Body of pancreas (tissue), 4 donors: ENCODE data around the gene TBCE. TPM values are rescaled to one million over a fixed set of nuclear protein-coding genes. Genes with fewer than 3 reads are reported as not detected.

Experiments
- ATAC-seq: fragments of 150-250 bp; one replicate; pipeline ENCODE4 v1.9.1; 2016
- DNase-seq, 4 donors: peaks; one replicate each; pipeline ENCODE4 v3.0.0-alpha.2; 2019
- H3K27ac ChIP-seq, 4 donors: fragments of 200-600 bp; sonication (generic); 1 replicate in 3 of 4; 2 replicates in 1 of 4; pipeline versions ENCODE4 v1.5.1 to v1.6.1; 2016 to 2019; ENCODE audit warnings: mild to moderate bottlenecking in 1 of 4, mixed read lengths in 1 of 4, moderate library complexity in 1 of 4
- H3K27me3 ChIP-seq, 2 donors: fragments of 200-600 bp; sonication (generic); one replicate each; pipeline ENCODE4 v1.6.0; 2016; ENCODE audit warnings: mild to moderate bottlenecking in 1 of 2
- H3K36me3 ChIP-seq, 2 donors: fragments of 200-600 bp; sonication (generic); replicated peaks in 1 of 2; 2 replicates each; pipeline ENCODE4 v1.5.1; 2016; ENCODE audit warnings: low read depth in 2 of 2; ENCODE audit not compliant: insufficient read depth in 1 of 2
- H3K4me1 ChIP-seq: fragments of 200-600 bp; sonication (generic); one replicate; pipeline ENCODE4 v1.6.0; 2016
- H3K4me3 ChIP-seq, 2 donors: fragments of 200-600 bp; sonication (generic); 1 replicate in 1 of 2; 2 replicates in 1 of 2; pipeline ENCODE4 v1.5.1; 2016 to 2019
- H3K9me3 ChIP-seq, 3 donors: fragments of 200-600 bp; sonication (generic); 1 replicate in 2 of 3; 2 replicates in 1 of 3; pipeline ENCODE4 v1.5.1; 2016
- CTCF ChIP-seq, 7 experiments: fragments of 450-650 bp in 4 of 7; fragments of 200-600 bp in 3 of 7; sonication (generic) in 3 of 7; IDR thresholded peaks; one replicate each; pipeline ENCODE4 v1.5.1; 2016 to 2019; ENCODE audit warnings: antibody characterized with exemption in 7 of 7
- POLR2A ChIP-seq, 3 donors: fragments of 450-650 bp; IDR thresholded peaks; one replicate each; pipeline ENCODE4 v1.6.1; 2016; ENCODE audit warnings: antibody characterized with exemption in 3 of 3, mild to moderate bottlenecking in 2 of 3
- WGBS, 2 donors: methylation state at CpG; one replicate each; pipeline ENCODE4 v1.1.5; 2017; 5-methylcytosine and 5-hydroxymethylcytosine counted together
- intact Hi-C: fragments of 100-400 bp; cut with DNase I; formaldehyde crosslinking; loops from one replicate; pipeline ENCODE4 v1.15.1; 2023
- total RNA-seq, 2 donors: library from RNA; depleted of rRNA; stranded (reverse); fragments of >200 nt; gene quantifications; one replicate each; pipeline ENCODE4 v1.1.0, GENCODE V29; 2016

The TBCE gene
- total RNA-seq, 2 donors from 2014 or later = 15.0 to 22.1 TPM

GRCh38 chr1:235426143-235426542 lies 58.9 kb downstream of the TBCE start:
- Histone ChIP-seq H3K9me3 (no peaks in the 10 kb centered on the region), H3K27ac (no peak overlapping the region), H3K4me3 (no peak overlapping the region), H3K27me3 (no peaks in the 10 kb centered on the region), H3K4me1 (no peaks in the 10 kb centered on the region), H3K36me3 (no peaks in the 10 kb centered on the region)
- intact Hi-C loops = no loop called here
- no peak for ATAC-seq
- WGBS, 2 donors = 85 to 92% methylated on average over 4 of the region's 4 CpGs
- TF ChIP-seq POLR2A (IDR thresholded peaks at IDR 0.05) (no peak), CTCF (IDR thresholded peaks at IDR 0.05) (no peak)
- no peak for DNase-seq

GRCh38 chr1:235426680-235427079 lies 59.5 kb downstream of the TBCE start:
- no peak for ATAC-seq
- H3K27me3 ChIP-seq = no peaks in the 10 kb centered on the region
- TF ChIP-seq POLR2A (IDR thresholded peaks at IDR 0.05) (no peak), CTCF (IDR thresholded peaks at IDR 0.05) (no peak)
- H3K27ac ChIP-seq = no peak overlapping the region
- H3K4me1 ChIP-seq = no peaks in the 10 kb centered on the region
- no peak for DNase-seq
- 88 to 93% methylated on average over 13 of the region's 13 CpGs for WGBS, 2 donors
- no peak overlapping the region for H3K4me3 ChIP-seq
- H3K36me3 ChIP-seq = no peaks in the 10 kb centered on the region
- H3K9me3 ChIP-seq = no peaks in the 10 kb centered on the region
- intact Hi-C loops = no loop called here

GRCh38 chr1:235427447-235427846 lies 60.2 kb downstream of the TBCE start:
- ATAC-seq (no peak), DNase-seq (no peak)
- Histone ChIP-seq H3K4me3 (no peak overlapping the region), H3K36me3 (no peaks in the 10 kb centered on the region), H3K27ac (no peak overlapping the region), H3K27me3 (no peaks in the 10 kb centered on the region), H3K4me1 (no peaks in the 10 kb centered on the region), H3K9me3 (no peaks in the 10 kb centered on the region)
- TF ChIP-seq CTCF (IDR thresholded peaks at IDR 0.05) (no peak), POLR2A (IDR thresholded peaks at IDR 0.05) (no peak)
- 76 to 78% methylated on average over 4 of the region's 4 CpGs for WGBS, 2 donors
- intact Hi-C loops = no loop called here

- Histone ChIP-seq H3K27me3 (no peaks in the 10 kb centered on the region), H3K9me3 (no peaks in the 10 kb centered on the region), H3K4me1 (no peaks in the 10 kb centered on the region), H3K36me3 (peaks cover 0 to 5% of the 10 kb centered on the region in 2 donors), H3K27ac (no peak overlapping the region), H3K4me3 (no peak overlapping the region)
- intact Hi-C loops = no loop called here
- 79% methylated on average over 5 of the region's 5 CpGs for WGBS, 2 donors
- TF ChIP-seq CTCF (IDR thresholded peaks at IDR 0.05) (no peak), POLR2A (IDR thresholded peaks at IDR 0.05) (no peak)
- ATAC-seq (no peak), DNase-seq (no peak)
These were observed 61.9 kb downstream of the TBCE start for GRCh38 chr1:235429143-235429542.

- TF ChIP-seq CTCF (IDR thresholded peaks at IDR 0.05) (no peak), POLR2A (IDR thresholded peaks at IDR 0.05) (no peak)
- Histone ChIP-seq H3K9me3 (no peaks in the 10 kb centered on the region), H3K4me3 (no peak overlapping the region), H3K27me3 (no peaks in the 10 kb centered on the region), H3K27ac (no peak overlapping the region), H3K4me1 (no peaks in the 10 kb centered on the region), H3K36me3 (peaks cover 0 to 5% of the 10 kb centered on the region in 2 donors)
- intact Hi-C loops = no loop called here
- ATAC-seq (no peak), DNase-seq (no peak)
- 82 to 96% methylated on average over 6 of the region's 6 CpGs for WGBS, 2 donors
These were observed 63.8 kb downstream of the TBCE start for GRCh38 chr1:235430991-235431390.
